Keratinocyte (primary cell): ENCODE data around the gene ALOX5AP. TPM values are rescaled to one million over a fixed set of nuclear protein-coding genes. Genes with fewer than 3 reads are reported as not detected.

Experiments
- DNase-seq: peaks from one replicate; pipeline ENCODE4 v3.0.0-alpha.2; 2011; ENCODE audit warnings: low read depth, missing footprints, low spot score
- FAIRE-seq: peaks from 2 replicates; lab custom pipeline; 2011; peaks lifted over from hg19 to GRCh38; lab: Jason Lieb, UNC
- H2AFZ ChIP-seq: 2 replicates; pipeline ENCODE4 v1.6.0; 2012; ENCODE audit warnings: low read length, control low read depth, inconsistent platforms; ENCODE audit not compliant: control insufficient read depth
- H3K27ac ChIP-seq: 2 replicates; pipeline ENCODE4 v1.5.1; 2011; ENCODE audit warnings: low read length; ENCODE audit not compliant: control insufficient read depth, insufficient read depth
- H3K27me3 ChIP-seq: 3 replicates; pipeline ENCODE4 v1.6.0; 2011; ENCODE audit warnings: low read length; ENCODE audit not compliant: control insufficient read depth, insufficient read depth; ENCODE audit errors: extremely low read depth
- H3K36me3 ChIP-seq, 2 experiments: 2 replicates in 1 of 2; 3 replicates in 1 of 2; pipeline ENCODE4 v1.5.1; 2011; ENCODE audit warnings: low read length in 2 of 2, mild to moderate bottlenecking in 1 of 2; ENCODE audit not compliant: control insufficient read depth in 2 of 2, insufficient read depth in 2 of 2; ENCODE audit errors: extremely low read depth in 1 of 2
- H3K4me1 ChIP-seq: 3 replicates; pipeline ENCODE4 v1.5.1; 2011; ENCODE audit warnings: low read length; ENCODE audit not compliant: control insufficient read depth, insufficient read depth; ENCODE audit errors: extremely low read depth
- H3K4me2 ChIP-seq: 3 replicates; pipeline ENCODE4 v1.6.0; 2011; ENCODE audit warnings: low read depth, low read length; ENCODE audit not compliant: control insufficient read depth, insufficient read depth; ENCODE audit errors: extremely low read depth
- H3K4me3 ChIP-seq, 3 experiments: fragments of 200-600 bp in 1 of 3; sonication (generic) in 1 of 3; 2 replicates in 2 of 3; 3 replicates in 1 of 3; pipeline ENCODE4 v1.5.1; 2011 to 2016; ENCODE audit warnings: low read length in 3 of 3, mild to moderate bottlenecking in 3 of 3, control low read depth in 2 of 3, inconsistent platforms in 1 of 3, low read depth in 1 of 3, mixed read lengths in 1 of 3, mixed run types in 1 of 3, moderate library complexity in 1 of 3; ENCODE audit not compliant: control insufficient read depth in 2 of 3, insufficient read depth in 2 of 3; ENCODE audit errors: extremely low read depth in 1 of 3
- H3K79me2 ChIP-seq: 2 replicates; pipeline ENCODE4 v1.6.0; 2012; ENCODE audit warnings: low read length; ENCODE audit not compliant: control insufficient read depth, insufficient read depth
- H3K9ac ChIP-seq: 3 replicates; pipeline ENCODE4 v1.6.0; 2011; ENCODE audit warnings: low read length; ENCODE audit not compliant: control insufficient read depth, insufficient read depth; ENCODE audit errors: extremely low read depth
- H3K9me1 ChIP-seq: 3 replicates; pipeline ENCODE4 v1.6.0; 2011; ENCODE audit warnings: low read length; ENCODE audit not compliant: control insufficient read depth, insufficient read depth; ENCODE audit errors: extremely low read depth
- H3K9me3 ChIP-seq: 2 replicates; pipeline ENCODE4 v1.5.1; 2012; ENCODE audit warnings: low read depth, low read length; ENCODE audit not compliant: control insufficient read depth
- H4K20me1 ChIP-seq: 3 replicates; pipeline ENCODE4 v1.6.0; 2011; ENCODE audit warnings: low read length; ENCODE audit not compliant: control insufficient read depth, insufficient read depth; ENCODE audit errors: extremely low read depth
- CTCF ChIP-seq, 3 experiments: IDR thresholded peaks in 1 of 3; conservative IDR thresholded peaks in 1 of 3; optimal IDR thresholded peaks in 1 of 3; 2 replicates in 2 of 3; 3 replicates in 1 of 3; pipeline versions ENCODE3 to v1.5.1; 2011; ENCODE audit warnings: low read length in 3 of 3, mild to moderate bottlenecking in 3 of 3, moderate library complexity in 2 of 3, control low read depth in 1 of 3, inconsistent platforms in 1 of 3; ENCODE audit not compliant: insufficient read depth in 2 of 3; ENCODE audit errors: extremely low read depth in 1 of 3
- EZH2 ChIP-seq: IDR thresholded peaks from one replicate; pipeline ENCODE4 v1.6.1; 2012; ENCODE audit warnings: inconsistent platforms, mild to moderate bottlenecking, low read length, moderate library complexity
- dilution Hi-C: fragments of 300-500 bp; cut with MboI; formaldehyde crosslinking; loops from one replicate; pipeline ENCODE4 v1.7.0; 2020; ENCODE audit warnings: low sequenced_read_pairs; ENCODE audit not compliant: extremely low pct_ligation_motif_present
- polyA plus RNA-seq, 5 experiments: library from polyadenylated mRNA; depleted of rRNA in 3 of 5; stranded (reverse) in 3 of 5; stranded (forward) in 1 of 5; unstranded in 1 of 5; fragments of >200 nt; gene quantifications; 1 replicate in 1 of 5; 2 replicates in 3 of 5; 3 replicates in 1 of 5; pipeline versions ENCODE4 v1.2.1 to v1.2.3, GENCODE V29; 2011 to 2012; ENCODE audit warnings: missing spikeins in 2 of 5, low read depth in 1 of 5, low replicate concordance in 1 of 5

ALOX5AP gene
- polyA plus RNA-seq, 1 donor (not counting 4 experiments of a cell fraction or from before 2014, with no cell fraction given), result 0.31 TPM

- Histone ChIP-seq H3K36me3 (no peaks in the 10 kb centered on the region), H3K4me2 (no peak overlapping the region), H3K27me3 (no peaks in the 10 kb centered on the region), H2AFZ (no peak overlapping the region), H3K27ac (no peak overlapping the region), H3K9ac (no peak overlapping the region), H3K9me1 (peaks cover 2% of the 10 kb centered on the region), H3K4me1 (peaks cover 45% of the 10 kb centered on the region), H3K9me3 (no peaks in the 10 kb centered on the region), H4K20me1 (no peaks in the 10 kb centered on the region), H3K4me3 (no peak overlapping the region), H3K79me2 (no peaks in the 10 kb centered on the region)
- FAIRE-seq (no peak), DNase-seq (no peak)
- dilution Hi-C loops, result no loop called here
- TF ChIP-seq CTCF (optimal IDR thresholded peaks at IDR 0.05 in 1 of 3, IDR thresholded peaks at IDR 0.05 in 1 of 3, conservative IDR thresholded peaks at IDR 0.05 in 1 of 3; ENCODE audit: extremely low read depth in 1 of 3, insufficient read depth in 2 of 3, low read length in 3 of 3) (no peak), EZH2 (no peak)
Observed at GRCh38 chr13:30739237-30739528, 3.8 kb downstream of the ALOX5AP start.

GRCh38 chr13:30739761-30740642 lies 4.7 kb downstream of the ALOX5AP start:
- peak overlapping the region; percentile 60 for H3K9ac ChIP-seq
- H3K9me3 ChIP-seq, result no peaks in the 10 kb centered on the region
- peak overlapping the region; percentile 88 for H3K4me2 ChIP-seq
- no peaks in the 10 kb centered on the region for H3K36me3 ChIP-seq
- peaks cover 2% of the 10 kb centered on the region for H3K9me1 ChIP-seq
- no peaks in the 10 kb centered on the region for H3K79me2 ChIP-seq
- H2AFZ ChIP-seq, result peak overlapping the region; percentile 80
- no peaks in the 10 kb centered on the region for H3K27me3 ChIP-seq
- TF ChIP-seq CTCF (optimal IDR thresholded peaks at IDR 0.05 in 1 of 3, IDR thresholded peaks at IDR 0.05 in 1 of 3, conservative IDR thresholded peaks at IDR 0.05 in 1 of 3; ENCODE audit: extremely low read depth in 1 of 3, insufficient read depth in 2 of 3, low read length in 3 of 3) (no peak), EZH2 (no peak)
- DNase-seq, result peak; percentile 78
- H3K4me3 ChIP-seq, result peak overlapping the region in 1 of 3 experiments; percentile 40
- peak; percentile 87 for FAIRE-seq
- H3K27ac ChIP-seq, result peak overlapping the region; percentile 85
- H3K4me1 ChIP-seq, result peaks cover 42% of the 10 kb centered on the region
- no peaks in the 10 kb centered on the region for H4K20me1 ChIP-seq
- dilution Hi-C loops, result no loop called here
